IMR-90 (cell line): ENCODE data around the gene TBC1D3B.

ENCODE experiments used
- POLR2A ChIP-seq: IDR thresholded peaks from 2 replicates; pipeline ENCODE4 v1.6.1; 2012; ENCODE audit warnings: mild to moderate bottlenecking, low read depth, low read length
- RFX5 ChIP-seq: IDR thresholded peaks from 2 replicates; pipeline ENCODE4 v1.8.0; 2012; ENCODE audit warnings: low read depth, mild to moderate bottlenecking, low read length, moderate library complexity

DNA sequence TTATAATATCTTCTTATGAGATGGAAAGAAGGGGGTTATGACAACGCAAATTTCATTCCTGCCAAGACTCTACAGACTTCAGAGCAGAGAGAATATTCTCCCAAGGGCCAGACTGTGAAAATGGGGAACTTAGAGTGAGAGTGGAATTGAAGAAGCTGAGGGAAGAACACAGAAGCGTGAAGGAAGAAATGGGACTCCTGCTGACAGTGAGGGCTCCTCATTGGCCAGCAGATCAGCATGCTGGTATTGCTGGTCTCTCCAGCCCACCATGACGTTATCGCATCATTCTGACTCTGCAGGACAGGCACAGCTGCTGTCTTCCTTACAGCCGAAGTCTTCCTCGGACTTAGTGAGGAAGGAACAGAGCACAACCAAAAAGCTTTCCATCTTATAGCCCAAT, 48.5 kb downstream of the TBC1D3B start:
- TF ChIP-seq RFX5, result no peak
- TF ChIP-seq POLR2A, result no peak
